ENCODE measurements around the gene FAM237B. TPM values are rescaled to one million over a fixed set of nuclear protein-coding genes. Genes with fewer than 3 reads are reported as not detected.
A peak's percentile ranks its signal among the peaks of the same experiment; 100 is the strongest.

The FAM237B gene
- total and polyA plus RNA-seq, 11 donors, result not detected

- intact Hi-C loops (cut with DNase I), result loop anchor here in 8 of 10 donors (2.0 to 10.0 kb wide), 4 partner anchors 55 to 60 kb away; partner anchors contain the start of gene CLDN12 (in 7 of the 8)
- TF ChIP-seq POLR2A (IDR thresholded peaks at IDR 0.05), result no peak
- no peak for TF ChIP-seq CTCF (IDR thresholded peaks at IDR 0.05)
- Histone ChIP-seq H3K9me3 (no peaks in the 10 kb centered on the region), H3K36me3 (peaks cover 0 to 4% (median 0%) of the 10 kb centered on the region in 9 donors), H3K4me1 (peaks cover 0 to 20% (median 12%) of the 10 kb centered on the region in 12 donors), H3K27me3 (no peaks in the 10 kb centered on the region), H3K4me3 (peak overlapping the region in 5 of 12 donors; percentile 69 to 86 (median 75)), H3K27ac (no peak overlapping the region)
- ATAC-seq (no peak), DNase-seq (no peak)
- 73 to 79% (median 74%) methylated on average over 4 of the region's 4 CpGs for WGBS, 4 donors
Measured at GRCh38 chr7:90347759-90348158, 26.7 kb upstream of the FAM237B start.

- Histone ChIP-seq H3K27ac (peak within 1 kb of the TSS; percentile 14 to 87 (median 81)), H3K36me3 (no peaks in the 10 kb centered on the region), H3K27me3 (no peaks in the 10 kb centered on the region), H3K9me3 (no peaks in the 10 kb centered on the region), H3K4me1 (peaks cover 0 to 20% (median 12%) of the 10 kb centered on the region in 12 donors), H3K4me3 (peak within 1 kb of the TSS; percentile 57 to 86 (median 77))
- 0% methylated on average over 37 of the region's 37 CpGs for WGBS, 4 donors
- DNase-seq (peak; percentile 94 to 97 (median 95)), ATAC-seq (peak; percentile 100)
- TF ChIP-seq CTCF (IDR thresholded peaks at IDR 0.05) (peak; percentile 53 to 91 (median 69)), POLR2A (IDR thresholded peaks at IDR 0.05) (peak in 1 of 2 donors; percentile 74)
- intact Hi-C loops (cut with DNase I), result loop anchor here in 9 of 10 donors (1.0 to 10.0 kb wide), 5 partner anchors 56 to 61 kb away; partner anchors contain the start of gene CLDN12 (in 8 of the 9)
Measured at GRCh38 chr7:90346336-90347125, 25.4 kb upstream of the FAM237B start, which contains the start of gene GTPBP10. Gene GTPBP10, plus strand, starts transcription at chr7:90346716. Its CDS starts 26 bp downstream, at chr7:90346742.

- Histone ChIP-seq H3K36me3 (no peaks in the 10 kb centered on the region), H3K27me3 (no peaks in the 10 kb centered on the region), H3K9me3 (no peaks in the 10 kb centered on the region), H3K4me1 (peaks cover 0 to 20% (median 12%) of the 10 kb centered on the region in 12 donors), H3K27ac (peak overlapping the region; percentile 14 to 87 (median 81)), H3K4me3 (peak overlapping the region; percentile 57 to 86 (median 77))
- TF ChIP-seq CTCF (IDR thresholded peaks at IDR 0.05) (no peak), POLR2A (IDR thresholded peaks at IDR 0.05) (no peak)
- intact Hi-C loops (cut with DNase I), result loop anchor here in 9 of 10 donors (1.0 to 10.0 kb wide), 5 partner anchors 57 to 62 kb away; partner anchors contain the start of gene CLDN12 (in 8 of the 9)
- 8 to 11% (median 9%) methylated on average over 18 of the region's 18 CpGs for WGBS, 4 donors
- ATAC-seq, result peak; percentile 12 to 45 (median 32)
- peak in 1 of 5 donors; percentile 4 for DNase-seq
Measured at GRCh38 chr7:90345595-90346335, 24.7 kb upstream of the FAM237B start.
